GM19438 (cell line): Measurements from ENCODE around the gene XYLT1.
"Not testable (repeated sequence)": the region's sequence is repeated elsewhere in the genome, so short reads cannot be mapped to it uniquely, and the experiment has no call there.

Experiments
- ATAC-seq: cut with Tn5 transposase; IDR thresholded peaks from one replicate; pipeline ENCODE4 v1.9.1; 2021; ENCODE audit warnings: low read depth; ENCODE audit not compliant: unreplicated experiment

XYLT1 gene

GRCh38 chr16:17340804-17341203 is 130.0 kb downstream of the XYLT1 start:
- no peak for ATAC-seq

DNA sequence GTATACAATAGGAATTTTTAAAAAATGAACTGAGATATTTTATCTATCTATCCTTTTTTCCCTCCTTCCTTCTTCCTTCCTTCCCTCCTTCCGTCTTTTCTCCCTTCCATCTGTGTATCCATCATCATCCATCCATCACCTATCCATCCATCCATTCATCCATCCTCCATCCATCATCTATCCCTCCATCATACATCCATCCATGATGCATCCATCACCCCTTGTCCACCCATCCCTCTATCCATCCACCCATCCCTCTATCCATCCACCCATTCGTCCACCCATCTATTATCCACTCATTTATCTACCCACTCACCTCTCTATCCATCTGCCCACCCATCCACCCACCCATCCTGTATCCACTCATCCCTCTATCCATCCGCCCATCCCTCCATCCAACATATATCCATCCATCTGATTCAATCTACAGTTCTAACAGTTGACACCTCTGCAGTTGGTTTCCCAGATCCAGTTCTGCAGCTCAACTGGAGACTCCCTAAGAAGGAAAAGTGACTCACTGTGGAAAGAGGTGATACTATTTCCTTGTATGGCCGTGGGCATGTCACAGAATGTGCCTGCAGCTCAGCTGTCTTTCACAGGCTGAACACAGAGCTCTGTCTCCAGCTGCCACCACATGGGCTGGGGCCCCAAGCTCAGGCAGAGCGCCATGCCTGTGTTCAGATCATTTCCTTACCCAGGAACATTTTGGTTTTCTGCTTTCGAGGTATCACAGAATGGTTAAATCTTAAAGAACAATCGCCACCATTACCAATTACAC is 130.8 kb downstream of the XYLT1 start:
- ATAC-seq: no peak

GRCh38 chr16:17338244-17338643 is 132.5 kb downstream of the XYLT1 start:
- ATAC-seq: no peak

GRCh38 chr16:17336530-17336900 is 134.2 kb downstream of the XYLT1 start:
- no peak for ATAC-seq

GRCh38 chr16:17335826-17336529 is 134.8 kb downstream of the XYLT1 start:
- no peak for ATAC-seq

- not testable (repeated sequence) for ATAC-seq
Observed at GRCh38 chr16:17335406-17335805, 135.4 kb downstream of the XYLT1 start.

DNA sequence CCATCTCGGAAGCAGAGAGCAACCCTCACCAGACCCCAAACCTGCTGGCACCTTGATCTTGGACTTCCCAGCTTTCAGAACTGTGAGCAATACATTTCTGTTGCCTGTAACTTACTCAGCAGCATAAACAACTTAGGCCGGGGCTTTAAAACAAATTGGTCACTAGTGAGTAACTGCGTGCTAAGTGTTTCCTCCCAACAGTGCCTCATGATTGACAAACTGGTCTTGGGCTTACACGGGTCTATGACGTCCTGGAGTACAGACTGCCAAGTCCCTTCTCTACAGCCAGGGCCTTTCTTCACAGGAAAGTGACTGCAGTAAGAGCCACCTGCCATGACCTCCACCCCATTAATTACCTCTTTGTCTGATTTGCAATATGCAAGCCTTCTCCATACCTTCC is 136.7 kb downstream of the XYLT1 start:
- no peak for ATAC-seq

- no peak for ATAC-seq
Observed at GRCh38 chr16:17333229-17333628, 137.5 kb downstream of the XYLT1 start.

DNA sequence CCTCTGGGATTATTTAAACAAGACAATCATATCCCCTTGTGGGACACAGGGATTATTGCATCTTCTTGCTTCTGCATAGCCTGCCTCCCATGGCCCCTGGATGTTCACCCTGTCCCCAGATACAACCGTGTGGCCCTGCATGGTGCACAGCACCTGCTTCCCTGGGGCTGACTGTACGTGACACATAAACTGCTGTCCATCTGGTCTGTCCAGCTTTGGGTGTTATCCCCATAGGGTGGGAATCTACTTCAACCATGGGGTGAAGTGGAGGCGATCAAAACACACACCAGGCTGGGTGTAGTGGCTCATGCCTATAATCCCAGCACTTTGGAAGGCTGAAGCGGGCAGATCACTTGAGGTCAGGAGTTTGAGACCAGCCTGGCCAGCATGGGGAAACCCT is 138.8 kb downstream of the XYLT1 start:
- ATAC-seq: no peak

DNA sequence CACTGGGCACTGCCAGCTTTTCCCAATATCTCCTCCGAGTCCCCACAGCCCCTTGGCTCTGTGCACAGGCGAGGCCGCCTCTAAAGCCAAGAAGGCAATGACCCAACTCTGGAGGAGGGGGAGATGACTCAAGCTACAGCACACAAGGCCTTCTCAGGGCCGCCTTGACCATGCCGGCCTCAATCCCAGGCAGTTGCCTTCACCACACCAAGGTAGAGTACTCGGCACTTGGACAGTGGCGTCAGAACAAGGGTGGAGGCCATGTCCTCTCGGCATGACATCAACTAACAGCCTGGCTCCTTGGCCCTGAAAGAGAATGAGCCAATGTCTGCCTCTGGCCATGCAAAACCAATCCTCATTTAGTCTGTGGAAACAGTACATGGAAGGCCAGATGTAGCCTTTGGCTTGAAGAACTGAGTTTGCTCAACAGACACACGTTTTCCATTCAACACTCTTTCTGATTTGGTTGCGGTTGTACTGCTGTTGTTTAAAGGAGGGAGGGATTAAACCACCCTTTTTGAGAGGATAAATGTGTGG is 139.6 kb downstream of the XYLT1 start:
- no peak for ATAC-seq

DNA sequence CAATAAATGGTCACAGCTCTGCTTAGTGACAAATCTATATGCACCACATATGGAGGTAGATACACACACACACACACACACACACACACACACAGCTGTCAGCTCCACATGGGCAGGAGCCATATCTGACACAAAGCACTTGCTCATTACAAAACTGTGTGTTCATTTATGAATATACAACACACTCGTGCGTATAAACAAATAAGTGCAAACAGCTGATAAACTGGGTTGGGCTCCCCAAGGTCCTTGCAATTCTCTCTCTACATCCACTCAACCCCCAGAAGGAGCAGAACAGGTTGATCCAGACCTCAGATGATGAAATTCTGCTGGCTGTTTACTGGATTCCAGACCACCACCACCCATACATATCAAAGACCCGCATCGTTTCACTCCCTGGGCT is 140.7 kb downstream of the XYLT1 start:
- no peak for ATAC-seq

- no peak for ATAC-seq
Observed at GRCh38 chr16:17329391-17329790, 141.4 kb downstream of the XYLT1 start.

DNA sequence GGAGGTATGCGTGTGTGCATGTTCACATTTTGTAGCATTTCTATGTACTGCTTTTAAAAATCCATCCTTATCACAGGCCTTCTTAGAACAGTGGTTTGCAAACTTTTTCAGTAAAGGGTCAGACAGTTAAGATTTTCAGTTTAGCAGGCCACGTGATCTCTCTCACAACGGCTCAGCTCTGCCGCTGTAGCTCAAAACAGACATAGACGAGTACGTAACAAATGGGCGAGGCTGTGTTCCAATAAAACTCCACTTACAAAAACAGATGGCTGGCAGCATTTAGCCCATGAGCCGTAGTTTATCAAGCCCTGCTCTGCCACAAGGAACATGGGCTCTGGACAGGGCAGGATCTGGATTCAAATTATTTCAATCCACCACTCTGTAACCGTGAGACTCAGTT is 141.8 kb downstream of the XYLT1 start:
- ATAC-seq: no peak

DNA sequence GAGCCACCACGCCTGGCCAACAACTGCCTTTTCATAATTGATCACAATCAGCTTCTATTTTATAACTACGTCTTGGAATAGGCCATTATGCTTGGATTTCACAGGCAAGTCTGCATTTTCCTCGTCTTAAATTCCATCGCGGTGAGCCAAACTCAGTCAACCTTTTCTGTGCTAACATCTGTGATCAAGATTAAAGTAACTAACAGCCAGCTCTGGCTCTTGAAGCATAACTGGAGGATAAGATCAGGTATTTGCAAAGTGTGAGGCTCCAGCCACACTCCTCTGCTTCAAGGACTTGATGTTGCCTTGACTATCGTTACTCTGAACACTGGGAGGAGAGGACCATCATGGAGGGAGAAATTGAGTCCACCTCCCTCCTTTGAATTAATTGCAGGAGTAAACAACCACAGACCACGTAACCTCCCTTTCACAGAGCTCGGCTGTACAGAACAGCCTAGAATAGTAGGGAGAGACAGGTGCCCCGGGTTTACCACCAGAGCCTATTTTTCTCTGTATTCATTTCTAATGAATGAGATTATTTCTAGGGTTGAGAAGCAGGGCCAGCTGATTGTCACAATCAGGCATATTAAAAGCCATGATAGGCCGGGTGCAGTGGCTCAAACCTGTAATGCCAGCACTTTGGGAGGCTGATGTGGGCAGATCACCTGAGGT is 143.0 kb downstream of the XYLT1 start:
- ATAC-seq: no peak

DNA sequence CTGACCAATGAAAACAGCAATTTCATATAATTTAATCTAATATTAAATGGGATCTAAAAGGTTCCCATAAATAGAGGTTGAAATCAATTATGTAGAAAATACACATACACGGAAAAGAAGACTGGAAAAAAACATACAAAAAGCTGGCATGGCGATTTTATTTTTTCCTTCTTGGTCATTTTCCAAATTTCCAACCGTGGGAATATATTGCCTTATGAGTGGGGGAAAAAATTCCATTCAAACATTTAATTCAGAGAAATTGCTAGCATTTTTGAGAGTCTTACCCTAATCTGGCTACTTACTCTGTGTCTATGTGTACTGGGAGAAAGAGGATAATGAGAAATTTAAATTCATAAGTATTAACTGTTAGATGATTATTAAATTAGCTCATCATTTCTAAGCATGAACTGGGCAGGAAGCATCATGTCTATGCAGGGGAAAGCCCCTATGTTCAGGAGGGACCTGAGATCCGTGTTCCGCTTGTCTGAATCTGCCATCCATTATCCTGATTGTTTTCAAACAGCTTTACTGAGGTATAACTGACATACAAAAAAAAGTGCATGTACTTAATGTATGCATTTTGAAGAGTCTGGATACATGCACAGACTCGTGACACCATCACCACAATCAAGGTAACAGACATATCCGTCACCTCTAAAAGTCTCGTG is 145.2 kb downstream of the XYLT1 start:
- no peak for ATAC-seq

GRCh38 chr16:17324451-17324850 is 146.3 kb downstream of the XYLT1 start:
- ATAC-seq: no peak

- no peak for ATAC-seq
Observed at GRCh38 chr16:17323171-17323570, 147.6 kb downstream of the XYLT1 start.

DNA sequence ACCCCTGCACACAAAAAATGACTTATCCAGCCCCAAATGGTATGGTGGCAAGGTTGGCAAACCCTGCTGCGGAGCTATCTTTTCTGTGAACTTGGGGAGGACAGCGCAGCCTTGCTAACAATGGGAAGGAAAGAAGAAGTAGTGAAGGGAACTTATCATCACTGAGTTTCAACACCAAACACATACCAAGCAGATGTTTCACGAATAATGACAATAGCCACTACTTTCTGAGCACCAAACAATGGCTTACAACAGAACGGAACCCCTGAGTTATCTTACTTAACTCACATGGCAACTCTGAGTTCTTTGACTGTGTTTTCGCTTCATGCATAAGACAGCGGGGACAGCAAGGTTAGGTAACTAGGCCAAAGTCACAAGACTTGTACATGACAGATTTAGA is 148.9 kb downstream of the XYLT1 start:
- no peak for ATAC-seq

DNA sequence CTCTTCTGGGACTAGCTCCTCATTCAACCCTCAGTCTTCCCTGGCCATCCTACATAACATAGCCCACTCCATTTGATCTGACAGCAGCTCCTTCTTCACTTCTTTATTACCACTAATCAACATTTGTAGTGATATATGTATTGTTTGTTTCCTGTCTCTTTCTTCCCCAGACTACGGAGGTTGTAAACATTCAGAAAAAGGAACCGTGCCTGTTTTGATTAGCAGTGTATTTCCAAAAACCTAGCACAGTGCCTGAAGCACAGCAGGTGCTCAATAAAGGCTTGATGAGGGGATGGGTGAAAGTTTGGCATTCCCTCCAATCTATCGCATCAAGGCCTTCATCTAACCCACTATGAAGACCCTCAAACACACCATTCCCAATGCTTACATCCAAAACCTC is 150.8 kb downstream of the XYLT1 start:
- no peak for ATAC-seq

GRCh38 chr16:17318238-17318637 is 152.5 kb downstream of the XYLT1 start:
- no peak for ATAC-seq

DNA sequence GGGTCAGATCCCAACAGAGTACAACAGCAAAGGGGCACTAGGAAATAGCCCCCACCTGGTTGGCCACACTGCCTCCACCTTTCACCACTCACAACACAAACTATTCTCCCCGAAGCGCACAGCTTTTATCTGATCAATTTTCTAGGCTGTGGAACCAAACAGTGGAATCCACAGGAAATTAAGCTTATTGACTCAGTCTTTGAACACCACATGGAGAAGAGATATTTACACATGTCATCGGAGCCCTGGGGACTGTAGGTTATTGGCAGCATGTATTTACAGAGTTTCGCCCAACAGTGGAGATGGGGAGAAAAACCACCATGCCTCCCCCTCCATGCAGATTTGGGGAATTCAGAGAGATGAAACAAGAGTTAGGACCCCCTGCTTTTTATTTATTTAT is 154.8 kb downstream of the XYLT1 start:
- no peak for ATAC-seq
